ENCODE results near the gene RIMS1. TPM values are rescaled to one million over a fixed set of nuclear protein-coding genes. Genes with fewer than 3 reads are reported as not detected.

The RIMS1 gene
- total and polyA plus RNA-seq, 2 of the 13 experiments (the other 11 are each of a cell fraction or from before 2014, with no cell fraction given): not detected

DNA sequence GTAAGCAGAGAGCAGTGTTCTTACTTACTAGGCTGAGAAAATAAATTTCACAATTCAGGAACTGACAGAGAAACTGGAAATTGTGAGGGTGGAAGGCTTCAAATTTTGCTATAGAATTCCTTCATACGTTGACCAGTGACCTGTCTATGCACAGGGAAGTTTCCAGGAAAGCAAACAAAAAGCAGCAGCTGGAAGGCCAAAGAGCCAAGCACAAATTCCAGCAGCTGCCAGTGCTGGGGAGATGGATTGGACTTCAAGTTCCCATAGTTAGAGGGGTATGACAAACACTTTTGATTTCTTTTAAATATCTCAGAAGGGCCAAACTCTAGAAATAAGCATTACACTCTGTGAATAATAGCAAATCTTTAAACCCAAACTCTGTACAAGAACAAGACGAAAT, 436.4 kb downstream of the RIMS1 start (continued):
- TF ChIP-seq, protein P1, sequence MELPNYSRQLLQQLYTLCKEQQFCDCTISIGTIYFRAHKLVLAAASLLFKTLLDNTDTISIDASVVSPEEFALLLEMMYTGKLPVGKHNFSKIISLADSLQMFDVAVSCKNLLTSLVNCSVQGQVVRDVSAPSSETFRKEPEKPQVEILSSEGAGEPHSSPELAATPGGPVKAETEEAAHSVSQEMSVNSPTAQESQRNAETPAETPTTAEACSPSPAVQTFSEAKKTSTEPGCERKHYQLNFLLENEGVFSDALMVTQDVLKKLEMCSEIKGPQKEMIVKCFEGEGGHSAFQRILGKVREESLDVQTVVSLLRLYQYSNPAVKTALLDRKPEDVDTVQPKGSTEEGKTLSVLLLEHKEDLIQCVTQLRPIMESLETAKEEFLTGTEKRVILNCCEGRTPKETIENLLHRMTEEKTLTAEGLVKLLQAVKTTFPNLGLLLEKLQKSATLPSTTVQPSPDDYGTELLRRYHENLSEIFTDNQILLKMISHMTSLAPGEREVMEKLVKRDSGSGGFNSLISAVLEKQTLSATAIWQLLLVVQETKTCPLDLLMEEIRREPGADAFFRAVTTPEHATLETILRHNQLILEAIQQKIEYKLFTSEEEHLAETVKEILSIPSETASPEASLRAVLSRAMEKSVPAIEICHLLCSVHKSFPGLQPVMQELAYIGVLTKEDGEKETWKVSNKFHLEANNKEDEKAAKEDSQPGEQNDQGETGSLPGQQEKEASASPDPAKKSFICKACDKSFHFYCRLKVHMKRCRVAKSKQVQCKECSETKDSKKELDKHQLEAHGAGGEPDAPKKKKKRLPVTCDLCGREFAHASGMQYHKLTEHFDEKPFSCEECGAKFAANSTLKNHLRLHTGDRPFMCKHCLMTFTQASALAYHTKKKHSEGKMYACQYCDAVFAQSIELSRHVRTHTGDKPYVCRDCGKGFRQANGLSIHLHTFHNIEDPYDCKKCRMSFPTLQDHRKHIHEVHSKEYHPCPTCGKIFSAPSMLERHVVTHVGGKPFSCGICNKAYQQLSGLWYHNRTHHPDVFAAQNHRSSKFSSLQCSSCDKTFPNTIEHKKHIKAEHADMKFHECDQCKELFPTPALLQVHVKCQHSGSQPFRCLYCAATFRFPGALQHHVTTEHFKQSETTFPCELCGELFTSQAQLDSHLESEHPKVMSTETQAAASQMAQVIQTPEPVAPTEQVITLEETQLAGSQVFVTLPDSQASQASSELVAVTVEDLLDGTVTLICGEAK (IDR thresholded peaks at IDR 0.05): no peak
- TF ChIP-seq, protein P1 (CRISPR knock-in tag; IDR thresholded peaks at IDR 0.05): no peak
- TF ChIP-seq TARDBP (CRISPR knock-in tag; IDR thresholded peaks at IDR 0.05) (no peak), HNRNPUL1 (IDR thresholded peaks at IDR 0.05; ENCODE audit: low read depth, low read length) (no peak), CAMTA2 (CRISPR knock-in tag; IDR thresholded peaks at IDR 0.05; ENCODE audit: borderline replicate concordance) (no peak), NFIB (CRISPR knock-in tag; IDR thresholded peaks at IDR 0.05; ENCODE audit: borderline replicate concordance) (no peak)

Data from HepG2 (cell line).